HG03064 (cell line): Measurements from ENCODE around the gene PTPRD.

Experiments used
- ATAC-seq: cut with Tn5 transposase; IDR thresholded peaks from one replicate; pipeline ENCODE4 v1.9.1; 2021; ENCODE audit warnings: low read depth; ENCODE audit not compliant: unreplicated experiment

Gene PTPRD

DNA sequence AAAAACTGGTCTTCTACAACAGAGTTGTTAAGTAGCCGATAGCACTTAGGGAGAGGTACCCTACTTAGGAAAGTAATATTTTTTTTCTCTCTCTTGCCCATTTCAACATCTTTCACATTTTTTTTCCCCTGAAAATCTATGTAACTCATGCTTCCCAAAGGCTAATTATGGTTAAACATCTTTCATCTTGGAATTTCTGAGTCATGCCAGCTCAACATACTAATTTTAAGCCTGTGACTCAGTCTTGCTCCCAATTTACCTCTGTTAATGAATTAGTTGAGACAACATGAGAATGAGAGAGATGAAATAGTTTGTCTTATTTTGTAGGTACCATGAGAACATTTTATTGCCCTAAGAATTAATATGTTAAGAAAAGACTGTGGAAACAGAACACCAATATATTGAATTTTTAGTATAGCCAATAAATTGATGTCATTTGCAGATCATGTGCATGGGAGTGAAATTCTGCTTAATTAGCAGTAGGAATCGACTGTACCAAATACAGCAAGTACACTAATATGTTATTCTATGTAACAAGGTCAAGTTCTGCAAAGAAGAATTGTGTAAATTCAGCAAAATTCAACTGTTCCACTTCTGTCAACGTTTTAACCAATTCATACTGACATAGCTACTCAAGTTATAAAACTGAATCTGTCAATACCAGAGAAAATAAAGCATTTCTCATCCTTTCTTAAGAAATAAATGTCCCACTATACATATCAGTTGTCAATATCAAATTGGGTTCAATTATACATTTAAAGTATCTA is 550.0 kb downstream of the PTPRD start:
- ATAC-seq: no peak

DNA sequence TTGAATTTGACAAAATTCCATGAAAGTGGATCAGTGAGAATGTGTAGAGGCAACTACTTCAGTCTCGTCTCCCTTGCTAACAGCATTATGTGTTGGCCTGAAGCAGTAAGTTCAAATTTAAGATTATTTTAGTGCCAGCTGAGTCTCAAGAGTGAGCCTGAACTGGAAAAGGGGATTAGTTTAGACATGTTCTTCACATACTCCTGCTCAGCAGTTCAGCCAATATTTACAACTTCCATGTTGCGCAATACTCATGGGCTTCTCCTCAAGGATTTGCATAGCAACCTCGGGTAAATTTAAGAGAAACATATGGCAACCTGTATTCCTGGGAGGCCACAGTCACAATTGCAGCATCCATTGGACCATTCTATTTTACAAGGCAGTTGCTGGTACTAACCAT is 553.8 kb downstream of the PTPRD start:
- ATAC-seq: no peak

DNA sequence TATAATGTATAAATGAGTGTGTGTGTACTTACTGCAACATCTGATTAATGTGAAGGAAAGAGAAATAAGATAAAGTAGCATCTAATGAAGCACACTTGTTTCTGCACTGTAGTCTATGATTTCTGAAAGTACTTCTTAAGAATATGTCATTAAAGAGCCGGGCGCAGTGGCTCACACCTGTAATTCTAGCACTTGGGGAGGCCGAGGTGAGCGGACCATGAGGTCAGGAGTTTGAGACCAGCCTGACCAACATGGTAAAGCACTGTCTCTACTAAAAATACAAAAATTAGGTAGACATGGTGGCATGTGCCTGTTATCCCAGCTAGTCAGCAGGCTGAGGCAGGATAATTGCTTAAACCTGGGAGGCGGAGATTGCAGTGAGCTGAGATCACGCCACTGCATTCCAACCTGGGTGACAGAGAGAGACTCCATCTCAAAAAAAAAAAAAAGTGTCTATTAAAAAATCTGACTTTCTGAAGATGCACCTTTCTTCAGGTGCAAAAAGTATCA is 556.9 kb downstream of the PTPRD start:
- no peak for ATAC-seq

DNA sequence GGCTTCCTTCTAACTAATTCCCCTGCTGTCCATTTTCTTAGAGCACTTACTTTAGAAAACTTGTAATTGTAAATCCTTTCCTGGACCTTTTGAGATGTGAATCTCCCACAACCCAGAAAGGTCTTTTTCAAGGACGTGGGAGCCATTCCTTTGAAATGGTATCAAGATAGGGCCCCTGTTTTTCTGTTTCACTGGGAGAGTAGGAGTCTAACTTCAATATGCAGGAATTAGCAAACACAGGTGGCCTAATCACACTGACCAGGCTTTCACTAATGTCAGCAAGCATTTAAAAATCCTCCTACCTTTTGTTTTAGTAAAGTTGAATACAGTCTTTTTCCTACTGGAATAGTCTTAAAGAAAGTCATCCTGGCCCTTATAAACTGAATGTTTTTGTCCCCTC is 558.3 kb downstream of the PTPRD start:
- no peak for ATAC-seq

DNA sequence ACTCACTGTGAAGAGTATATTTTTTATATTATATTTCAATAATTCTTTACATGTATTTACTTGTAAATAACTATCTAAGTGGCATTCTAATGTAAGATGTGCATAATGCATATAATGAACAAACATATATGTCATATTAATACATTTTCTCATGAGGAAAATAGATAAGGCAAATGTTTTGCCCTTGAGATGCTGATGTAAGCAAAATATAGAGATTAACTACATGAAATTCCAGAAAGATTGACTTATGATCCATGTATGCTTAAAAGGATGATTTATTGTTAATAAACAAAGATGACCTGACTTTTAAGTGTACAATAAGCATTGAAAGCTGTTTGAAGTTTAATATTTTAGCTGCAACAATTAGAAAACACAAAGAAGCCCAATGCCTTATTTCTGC is 559.9 kb downstream of the PTPRD start:
- no peak for ATAC-seq

DNA sequence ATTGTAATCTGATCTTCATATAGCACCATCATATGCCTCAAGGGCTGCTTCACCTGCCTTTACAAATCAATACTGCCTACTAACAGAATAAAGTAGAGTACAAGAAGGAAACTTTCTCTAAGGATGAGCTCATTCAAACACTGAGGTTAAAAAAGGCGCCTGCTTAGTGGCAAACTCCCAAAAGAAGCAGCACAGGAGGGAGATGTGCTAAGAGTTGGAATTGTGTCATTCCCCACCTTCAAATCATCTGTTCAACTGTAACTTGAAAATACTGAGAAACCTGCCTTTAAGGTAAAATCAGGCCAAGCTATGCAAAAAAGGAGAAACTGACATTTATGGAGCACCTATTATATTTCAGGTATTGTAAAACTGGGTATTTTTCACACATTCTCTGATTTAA is 560.6 kb downstream of the PTPRD start:
- no peak for ATAC-seq

DNA sequence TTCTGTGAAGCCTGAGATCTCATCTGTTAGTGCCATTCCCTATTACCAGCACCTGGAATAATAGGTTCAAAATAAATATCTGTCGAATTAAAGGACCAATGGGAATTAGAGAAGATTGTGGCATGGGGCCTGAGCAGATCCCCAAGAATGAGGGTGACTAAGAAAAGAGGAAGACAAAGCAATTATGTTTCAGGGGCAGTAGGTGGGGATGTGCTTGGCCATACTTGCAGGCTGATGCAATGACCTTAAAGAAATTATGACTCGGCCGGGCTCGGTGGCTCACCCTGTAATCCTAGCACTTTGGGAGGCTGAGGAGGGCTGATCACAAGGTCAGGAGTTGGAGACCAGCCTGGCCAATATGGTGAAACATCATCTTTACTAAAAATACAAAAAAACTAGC is 562.8 kb downstream of the PTPRD start:
- no peak for ATAC-seq

DNA sequence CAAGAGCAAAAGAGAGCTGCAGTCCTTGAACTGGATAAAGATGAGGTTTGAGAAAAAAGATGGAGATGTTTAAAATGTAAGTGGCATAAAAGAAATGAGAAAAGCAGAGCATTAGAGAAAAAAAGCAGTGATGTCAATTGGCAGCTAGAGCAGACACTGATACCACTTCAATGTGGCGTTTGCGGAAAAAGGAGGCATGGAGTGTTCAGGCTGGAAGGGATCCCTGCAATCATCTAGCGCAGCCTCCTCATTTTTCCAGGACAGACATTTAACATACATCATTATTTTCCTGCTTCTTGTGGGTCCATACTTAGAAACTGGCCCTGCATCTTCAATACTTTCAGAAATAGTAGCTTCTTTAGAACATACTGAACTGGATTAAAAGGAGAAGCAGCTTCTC is 563.8 kb downstream of the PTPRD start:
- ATAC-seq: no peak

DNA sequence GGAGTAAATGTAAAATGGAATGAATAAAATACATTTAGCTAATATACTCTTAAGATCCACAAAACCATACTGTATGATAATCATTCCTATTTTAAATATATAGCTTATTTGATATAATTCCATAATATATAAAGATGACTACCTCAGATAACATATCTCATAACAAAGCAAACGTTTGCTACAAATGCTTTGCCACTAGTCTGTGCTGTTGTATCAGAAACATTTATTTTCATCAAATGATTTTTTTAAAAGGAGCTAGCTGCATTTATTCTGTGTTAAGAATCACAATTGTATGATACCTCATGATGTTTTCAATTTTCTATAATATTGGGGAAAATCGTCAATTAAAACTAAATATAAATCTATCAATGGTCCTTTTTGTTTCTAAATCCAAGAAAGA is 567.2 kb downstream of the PTPRD start:
- no peak for ATAC-seq

DNA sequence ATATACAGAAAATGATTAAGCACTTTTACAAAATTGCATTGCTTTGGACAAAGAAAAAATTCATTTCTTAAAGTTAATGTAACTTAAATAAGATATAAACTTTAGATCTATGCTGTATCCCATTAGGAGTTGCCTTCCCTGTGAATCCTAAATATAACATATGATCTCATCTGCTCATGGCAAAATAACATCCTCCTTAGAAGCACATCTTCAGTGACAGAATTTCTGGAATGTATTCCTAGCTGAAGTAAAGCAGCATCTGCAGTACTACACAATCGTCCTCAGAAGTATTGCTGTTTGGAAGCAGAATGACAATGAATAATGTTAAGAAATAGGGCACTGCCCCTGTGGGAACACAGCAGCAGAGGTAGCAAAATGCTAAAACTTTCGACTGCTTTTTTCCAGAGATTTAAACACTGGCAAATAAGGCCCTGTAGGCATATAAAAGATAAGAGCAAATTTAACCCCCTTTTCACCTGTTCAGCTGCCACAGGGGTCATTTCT is 571.0 kb downstream of the PTPRD start:
- ATAC-seq: no peak

DNA sequence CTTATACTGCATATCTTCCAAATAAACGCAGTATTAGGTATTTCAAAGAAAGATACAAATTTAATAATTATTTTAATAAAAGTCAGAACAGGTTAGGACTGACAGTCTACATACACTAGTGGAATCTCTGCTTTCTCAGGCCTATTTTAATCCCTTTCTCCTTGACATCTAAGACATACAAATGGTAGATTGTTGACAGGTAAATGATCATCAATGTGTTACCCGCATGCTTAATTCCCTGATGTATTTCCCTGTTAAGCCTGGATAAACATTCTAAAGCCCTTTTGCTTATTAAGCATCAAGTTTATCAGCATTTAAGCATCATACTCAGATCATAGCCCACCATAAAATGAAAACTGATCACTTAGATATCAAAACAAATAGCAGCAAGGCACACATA is 576.7 kb downstream of the PTPRD start:
- ATAC-seq: no peak

DNA sequence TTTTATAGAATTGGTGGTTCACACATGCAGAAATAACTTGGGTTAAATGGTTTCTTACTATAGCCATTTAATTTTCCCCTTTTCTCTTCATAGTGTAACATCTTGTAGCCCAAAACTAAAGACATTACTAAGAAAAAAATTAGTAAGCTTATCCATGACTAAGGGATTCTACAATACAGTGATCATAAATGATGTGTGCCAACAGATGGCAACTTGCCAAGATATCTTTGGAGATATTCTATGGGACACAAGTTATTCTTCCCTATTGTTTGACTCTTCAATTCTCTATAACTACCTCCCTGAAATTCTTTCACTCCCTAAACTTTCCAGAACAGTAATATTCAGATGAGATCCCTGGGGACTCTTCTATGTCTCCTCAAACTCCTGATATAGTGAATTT is 580.6 kb downstream of the PTPRD start:
- no peak for ATAC-seq

DNA sequence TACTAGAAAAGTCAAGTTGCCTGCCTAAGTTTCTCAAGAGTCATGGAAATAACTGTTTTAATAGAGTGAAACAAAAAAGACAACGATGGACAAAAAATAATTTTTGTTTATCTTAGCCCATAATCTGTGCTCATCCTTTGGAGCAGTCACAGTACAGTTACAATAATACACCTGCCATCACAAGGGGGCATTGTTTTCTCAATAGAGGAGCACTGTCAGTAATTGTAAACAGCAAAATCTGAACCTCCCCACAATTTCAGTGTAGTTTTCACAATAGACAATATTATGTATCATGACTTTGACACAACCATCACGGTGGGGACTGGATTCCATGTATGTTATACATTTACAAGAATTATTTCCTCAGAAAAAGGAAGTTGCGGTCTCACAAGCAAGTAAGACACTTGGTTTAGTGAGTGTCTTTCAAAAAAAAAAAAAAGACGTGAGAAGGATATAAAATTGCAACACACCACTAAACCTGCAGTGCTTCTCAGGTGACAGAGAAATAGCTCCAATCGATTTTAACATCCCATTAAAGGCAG is 586.3 kb downstream of the PTPRD start:
- ATAC-seq: no peak

DNA sequence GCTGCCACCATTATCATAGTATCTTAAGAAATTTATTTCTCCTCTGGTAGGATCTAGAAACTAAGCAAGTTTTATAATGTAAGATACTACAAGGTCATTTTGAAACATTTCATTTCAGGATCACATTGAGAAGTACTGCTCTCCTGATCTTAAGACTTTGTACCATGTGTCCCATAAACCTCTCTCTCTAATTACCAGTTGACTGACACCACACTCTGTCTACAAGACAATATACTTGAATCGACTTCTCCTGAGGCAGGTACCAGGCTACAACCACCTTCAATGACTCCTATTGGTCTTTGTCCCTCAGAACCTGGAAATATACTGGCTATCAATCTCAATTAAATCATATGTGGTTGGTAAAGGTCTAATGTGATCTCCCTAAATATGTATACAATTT is 597.0 kb downstream of the PTPRD start:
- no peak for ATAC-seq

DNA sequence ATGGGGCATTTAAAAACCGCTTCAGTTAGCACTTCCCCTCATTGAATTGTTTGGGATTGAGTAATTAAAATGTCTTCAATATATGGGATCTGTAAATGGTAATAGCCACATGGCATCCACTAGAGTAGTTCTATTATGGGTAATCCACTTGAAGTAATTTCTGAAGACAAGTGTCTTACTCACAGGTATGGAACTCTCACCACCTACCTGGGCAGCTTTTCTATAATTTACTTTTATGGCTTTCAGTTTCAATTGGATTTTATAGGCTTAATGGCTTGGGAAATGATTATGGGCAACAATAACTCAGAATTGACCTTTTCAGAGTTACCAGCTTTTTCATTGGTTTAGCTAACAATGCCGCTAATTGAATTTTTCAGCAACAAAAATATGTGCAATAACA is 597.9 kb downstream of the PTPRD start:
- ATAC-seq: no peak

DNA sequence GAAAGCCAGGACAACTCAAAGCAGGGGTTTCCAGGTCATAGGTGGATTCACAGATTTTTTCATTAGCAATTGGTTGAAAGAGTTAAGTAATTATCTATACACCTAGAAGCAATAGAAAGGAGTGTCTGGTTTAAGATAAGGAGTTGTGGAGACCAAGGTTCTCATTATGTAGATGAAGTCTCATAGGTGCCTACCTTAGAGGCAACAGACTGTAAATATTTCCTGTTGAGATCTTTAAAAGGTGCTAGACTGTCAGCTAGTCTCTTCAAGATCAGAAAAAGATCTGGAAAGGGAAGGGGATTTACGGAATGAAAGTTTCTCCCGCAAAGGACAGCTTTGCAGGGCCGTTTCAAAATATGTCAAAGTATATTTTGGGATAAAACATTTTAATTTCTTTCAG is 603.4 kb downstream of the PTPRD start:
- no peak for ATAC-seq

DNA sequence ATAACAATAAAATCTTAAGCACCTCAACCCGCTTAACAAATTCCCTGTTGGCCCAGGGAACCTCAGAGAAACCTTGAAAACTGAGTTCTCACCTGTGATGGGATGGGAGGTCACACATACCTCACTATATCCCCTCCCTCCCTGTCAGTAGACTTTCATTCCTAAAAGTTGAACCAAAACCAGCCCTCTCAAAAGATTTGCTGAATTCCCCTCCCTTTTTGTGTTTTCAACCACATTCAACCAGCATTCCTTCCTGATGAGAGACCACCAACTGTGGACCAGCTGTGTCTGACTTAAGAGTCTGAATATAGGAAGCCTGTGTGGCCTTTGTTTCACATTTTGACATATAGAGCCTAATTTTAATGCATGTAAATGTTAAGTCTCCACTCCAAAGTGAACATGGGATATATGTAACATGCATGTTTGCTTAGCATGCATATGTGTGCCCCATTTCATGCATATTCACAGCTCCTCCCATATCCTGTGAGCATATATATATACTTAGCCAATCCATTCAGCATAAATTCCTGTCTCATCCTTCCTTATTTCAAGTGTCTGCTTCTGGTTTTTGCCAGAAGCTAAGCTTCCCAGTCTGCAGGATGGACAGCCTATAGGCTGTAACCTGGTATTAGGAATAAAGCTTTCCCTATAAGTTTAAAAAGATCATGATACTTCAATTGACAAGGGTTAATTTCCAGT is 604.6 kb downstream of the PTPRD start:
- no peak for ATAC-seq

DNA sequence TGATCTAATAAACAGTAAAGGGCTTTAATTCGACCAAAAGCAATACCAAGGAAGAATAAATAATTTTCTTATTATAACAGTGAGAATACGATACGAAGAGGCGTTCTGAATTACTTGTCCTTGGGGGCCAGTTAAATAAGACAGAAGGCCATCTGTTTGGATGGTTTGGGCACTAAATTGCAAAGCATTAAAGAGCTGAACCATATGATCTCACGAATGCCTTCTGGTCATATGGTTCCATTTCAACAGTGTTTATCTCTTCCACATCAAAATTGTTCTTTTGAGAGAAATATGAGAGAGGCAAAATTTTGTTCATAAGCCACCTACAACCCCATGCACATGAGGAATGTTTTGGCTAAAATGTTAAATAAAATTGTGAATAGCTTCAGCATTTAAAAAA is 605.4 kb downstream of the PTPRD start:
- no peak for ATAC-seq

DNA sequence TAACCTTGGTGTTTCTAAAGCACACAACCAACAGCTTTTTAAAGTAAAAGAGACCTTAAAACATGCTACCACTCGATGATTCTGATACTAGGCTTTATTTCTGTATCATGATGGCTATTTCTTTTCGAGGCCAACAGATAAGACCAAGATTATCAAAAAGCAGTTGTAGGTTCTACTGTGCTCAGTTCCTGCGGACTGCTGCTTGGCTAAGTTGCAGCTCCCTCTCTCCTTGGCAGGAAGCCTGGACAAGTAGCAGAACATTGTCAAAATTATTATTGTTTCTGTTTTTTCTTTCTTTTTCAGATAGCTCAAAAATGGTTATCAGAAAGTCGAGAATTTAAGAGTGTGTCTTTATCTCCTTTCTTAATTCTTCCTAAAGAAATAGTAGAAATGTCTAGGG is 607.6 kb downstream of the PTPRD start:
- ATAC-seq: no peak

DNA sequence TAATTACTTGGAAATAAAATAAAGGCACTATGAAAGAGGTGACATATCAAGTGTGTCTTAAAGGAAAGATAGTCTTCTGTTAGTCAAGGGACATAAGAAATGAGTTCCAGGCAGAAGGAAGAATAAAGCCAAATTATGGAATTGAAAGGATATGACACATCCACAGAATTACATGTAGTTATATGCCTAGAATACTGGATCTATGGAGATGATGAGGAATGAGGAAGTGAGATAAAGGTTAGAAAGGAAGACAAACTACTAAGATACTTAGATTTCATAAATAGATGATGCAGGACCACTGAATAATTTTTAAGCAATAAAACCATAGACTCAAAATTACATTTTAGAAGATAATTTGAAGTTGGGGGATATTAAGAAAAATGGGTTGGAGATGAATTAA is 609.8 kb downstream of the PTPRD start:
- ATAC-seq: no peak

DNA sequence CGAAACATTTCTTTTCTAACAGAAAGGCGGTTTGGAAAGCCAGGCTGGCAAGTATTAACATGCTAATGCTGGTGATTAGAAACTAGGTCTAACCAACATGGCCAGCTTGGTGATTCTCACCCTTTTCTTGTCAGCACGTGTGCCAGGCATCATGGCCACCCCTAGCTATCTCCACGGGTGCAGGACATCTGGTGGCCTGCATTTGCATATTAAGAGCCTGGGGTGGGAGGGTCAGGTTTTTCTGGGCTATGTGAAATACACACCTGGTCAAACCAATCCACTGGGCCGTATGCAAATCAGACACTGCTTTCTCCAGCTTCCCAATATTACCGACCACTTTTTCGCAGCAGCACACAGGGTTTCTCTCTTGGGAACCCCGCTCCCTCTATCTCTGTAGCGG is 612.1 kb downstream of the PTPRD start:
- no peak for ATAC-seq
